AG09309 (cell line): ENCODE data around the gene TVP23A.

Experiments used
- DNase-seq: peaks from one replicate; pipeline ENCODE4 v3.0.0-alpha.2; 2010; ENCODE audit warnings: low read depth
- H3K4me3 ChIP-seq: 2 replicates; pipeline ENCODE4 v1.5.1; 2011; ENCODE audit warnings: mild to moderate bottlenecking, low read depth, low read length, moderate library complexity; ENCODE audit not compliant: control insufficient read depth
- CTCF ChIP-seq: IDR thresholded peaks from 2 replicates; pipeline ENCODE4 v1.5.1; 2011; ENCODE audit warnings: mild to moderate bottlenecking, low read depth, low read length, inconsistent platforms; ENCODE audit not compliant: insufficient read depth, control insufficient read depth; ENCODE audit errors: missing control alignments

TVP23A gene

GRCh38 chr16:10731790-10732189 is 86.8 kb downstream of the TVP23A start:
- no peak overlapping the region for H3K4me3 ChIP-seq
- DNase-seq: no peak
- TF ChIP-seq CTCF: no peak

GRCh38 chr16:10729104-10730048 is 89.2 kb downstream of the TVP23A start:
- H3K4me3 ChIP-seq: no peak overlapping the region
- TF ChIP-seq CTCF: peak; percentile 34
- DNase-seq: peak; percentile 24

- H3K4me3 ChIP-seq: no peak overlapping the region
- no peak for TF ChIP-seq CTCF
- no peak for DNase-seq
Observed at GRCh38 chr16:10728003-10728887, 90.3 kb downstream of the TVP23A start.
